IPS-18c (cell line): ENCODE data around the gene ANAPC16.
"Not testable (repeated sequence)": the region's sequence is repeated elsewhere in the genome, so short reads cannot be mapped to it uniquely, and the experiment has no call there.

Source experiments
- H3K4me3 ChIP-seq: 2 replicates; pipeline ENCODE4 v1.7.0; 2013; ENCODE audit warnings: low read depth, mild to moderate bottlenecking, low read length, moderate library complexity; ENCODE audit not compliant: insufficient read depth
- H3K9me3 ChIP-seq: one replicate; pipeline ENCODE4 v1.6.1; 2013; ENCODE audit warnings: mild to moderate bottlenecking, low read length, moderate library complexity; ENCODE audit not compliant: control insufficient read depth, insufficient read depth

ANAPC16 gene

GRCh38 chr10:72234560-72235095 lies 18.8 kb downstream of the ANAPC16 start:
- no peaks in the 10 kb centered on the region for H3K9me3 ChIP-seq
- H3K4me3 ChIP-seq, result no peak overlapping the region

- no peaks in the 10 kb centered on the region for H3K9me3 ChIP-seq
- no peak overlapping the region for H3K4me3 ChIP-seq
Measured at GRCh38 chr10:72235544-72236279, 19.9 kb downstream of the ANAPC16 start.

- H3K4me3 ChIP-seq, result no peak overlapping the region
- peaks cover 2% of the 10 kb centered on the region for H3K9me3 ChIP-seq
Measured at GRCh38 chr10:72238392-72239175, 22.8 kb downstream of the ANAPC16 start.

DNA sequence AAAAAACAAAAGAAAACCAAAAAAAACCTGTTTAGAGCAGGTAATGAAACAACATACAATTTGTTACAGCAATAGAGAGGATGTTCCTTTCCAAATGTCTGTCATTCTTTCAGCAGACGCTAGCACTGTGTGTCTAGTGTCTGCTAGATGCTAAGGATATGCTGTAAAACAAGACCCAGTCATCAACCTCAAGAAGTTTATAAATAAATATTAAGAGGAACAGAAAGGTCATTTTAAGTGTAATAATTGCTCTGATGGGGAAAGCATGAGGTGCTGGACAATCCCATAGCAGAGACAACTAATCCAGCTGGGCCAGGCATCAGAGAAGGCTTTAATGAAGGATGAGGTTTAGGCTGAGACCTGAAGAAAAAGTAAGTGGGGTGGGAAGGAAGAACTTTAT lies 23.6 kb downstream of the ANAPC16 start:
- Histone ChIP-seq H3K9me3 (peaks cover 2% of the 10 kb centered on the region), H3K4me3 (no peak overlapping the region)

GRCh38 chr10:72240371-72240770 lies 24.6 kb downstream of the ANAPC16 start:
- Histone ChIP-seq H3K9me3 (peaks cover 2% of the 10 kb centered on the region), H3K4me3 (no peak overlapping the region)

DNA sequence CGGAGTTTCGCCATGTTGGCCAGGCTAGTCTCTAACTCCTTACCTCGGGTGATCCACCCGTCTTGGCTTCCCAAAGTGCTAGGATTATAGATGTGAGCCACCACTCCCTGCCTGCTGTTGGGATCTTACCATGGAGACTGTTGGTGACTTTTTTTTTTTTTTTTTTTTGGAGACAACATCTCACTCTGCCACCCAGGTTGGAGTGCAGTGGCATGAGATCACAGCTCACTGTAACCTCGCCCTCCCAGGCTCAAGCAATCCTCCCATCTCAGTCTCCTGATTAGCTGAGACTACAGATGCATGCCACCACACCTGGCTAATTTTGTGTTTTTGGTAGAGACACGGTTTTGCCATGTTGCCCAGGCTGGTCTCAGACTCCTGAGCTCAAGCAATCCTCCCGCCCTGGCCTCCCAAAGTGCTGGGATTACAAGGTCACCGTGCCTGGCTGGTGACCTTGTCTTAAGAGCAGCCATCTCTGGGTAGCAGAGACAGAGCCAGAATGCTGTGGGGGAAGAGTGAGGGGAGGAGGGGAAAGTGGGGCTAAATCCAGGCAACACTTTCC lies 26.0 kb downstream of the ANAPC16 start:
- H3K4me3 ChIP-seq, result no peak overlapping the region
- H3K9me3 ChIP-seq, result peaks cover 2% of the 10 kb centered on the region

- Histone ChIP-seq H3K4me3 (no peak overlapping the region), H3K9me3 (peaks cover 2% of the 10 kb centered on the region)
Measured at GRCh38 chr10:72242675-72243074, 26.9 kb downstream of the ANAPC16 start.

GRCh38 chr10:72243822-72244437 lies 28.1 kb downstream of the ANAPC16 start:
- no peak overlapping the region for H3K4me3 ChIP-seq
- peaks cover 2% of the 10 kb centered on the region for H3K9me3 ChIP-seq

DNA sequence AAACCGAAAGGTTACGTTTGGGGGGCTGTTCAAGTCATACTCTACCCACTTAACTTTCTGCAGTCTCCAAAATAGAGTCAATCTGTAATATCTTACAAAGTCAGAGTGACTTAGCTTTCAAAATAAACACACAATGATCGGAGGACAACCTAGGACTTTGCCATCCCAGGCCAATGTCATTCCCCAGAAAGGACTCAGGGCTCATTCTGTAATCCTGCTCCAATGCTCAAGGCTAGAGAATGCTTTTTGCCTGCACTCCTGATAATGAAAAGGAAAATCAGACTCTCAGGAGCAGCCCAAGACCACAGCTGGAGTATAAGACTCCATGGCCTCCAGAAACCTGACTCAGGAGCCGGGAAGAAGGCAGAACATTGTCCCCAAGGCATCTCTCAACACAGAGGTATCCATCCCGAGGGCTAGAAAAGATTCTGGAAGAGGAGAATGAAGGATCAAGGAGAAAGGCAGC lies 28.8 kb downstream of the ANAPC16 start:
- Histone ChIP-seq H3K4me3 (no peak overlapping the region), H3K9me3 (peaks cover 2% of the 10 kb centered on the region)

GRCh38 chr10:72245949-72246525 lies 30.2 kb downstream of the ANAPC16 start:
- peaks cover under 1% of the 10 kb centered on the region for H3K9me3 ChIP-seq

DNA sequence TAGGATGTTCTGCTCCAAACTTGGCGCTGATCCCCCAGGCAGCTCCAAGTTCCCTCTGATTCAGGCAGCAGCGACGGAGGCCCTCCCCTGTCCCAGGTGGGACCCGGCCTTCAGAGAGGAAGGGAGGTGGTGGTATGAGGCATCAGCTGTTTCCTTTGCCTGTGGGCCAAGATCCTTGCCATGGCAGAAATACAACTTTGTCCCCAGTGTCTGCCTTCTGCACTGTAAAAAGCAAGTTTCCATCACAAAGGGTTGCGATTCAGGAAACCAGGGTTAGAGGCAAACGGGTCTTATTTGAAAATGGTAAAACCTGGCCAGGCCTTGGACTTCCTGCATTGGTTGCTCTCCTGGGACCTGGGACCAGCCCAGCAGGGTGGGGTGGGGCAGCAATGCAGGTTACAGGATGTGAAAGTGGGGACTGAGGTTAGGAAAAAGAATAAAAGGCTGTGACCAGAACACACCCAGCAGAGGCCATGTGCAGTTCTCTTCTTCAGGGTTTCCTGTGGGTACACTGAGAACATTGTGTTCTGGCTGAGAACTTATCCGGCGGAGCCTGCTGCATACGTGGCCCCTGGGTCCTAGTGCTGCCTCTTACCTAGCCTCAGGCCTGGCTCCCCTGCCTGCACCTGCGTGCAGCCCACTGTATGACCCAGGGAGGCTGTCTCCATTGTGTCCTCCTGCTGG lies 32.8 kb downstream of the ANAPC16 start:
- Histone ChIP-seq H3K4me3 (no peak overlapping the region; the same call in 1 of the 2 replicates), H3K9me3 (no peaks in the 10 kb centered on the region)

More at GRCh38 chr10:72245949-72246525, 30.2 kb downstream of the ANAPC16 start:
- H3K4me3 ChIP-seq, result no peak overlapping the region

DNA sequence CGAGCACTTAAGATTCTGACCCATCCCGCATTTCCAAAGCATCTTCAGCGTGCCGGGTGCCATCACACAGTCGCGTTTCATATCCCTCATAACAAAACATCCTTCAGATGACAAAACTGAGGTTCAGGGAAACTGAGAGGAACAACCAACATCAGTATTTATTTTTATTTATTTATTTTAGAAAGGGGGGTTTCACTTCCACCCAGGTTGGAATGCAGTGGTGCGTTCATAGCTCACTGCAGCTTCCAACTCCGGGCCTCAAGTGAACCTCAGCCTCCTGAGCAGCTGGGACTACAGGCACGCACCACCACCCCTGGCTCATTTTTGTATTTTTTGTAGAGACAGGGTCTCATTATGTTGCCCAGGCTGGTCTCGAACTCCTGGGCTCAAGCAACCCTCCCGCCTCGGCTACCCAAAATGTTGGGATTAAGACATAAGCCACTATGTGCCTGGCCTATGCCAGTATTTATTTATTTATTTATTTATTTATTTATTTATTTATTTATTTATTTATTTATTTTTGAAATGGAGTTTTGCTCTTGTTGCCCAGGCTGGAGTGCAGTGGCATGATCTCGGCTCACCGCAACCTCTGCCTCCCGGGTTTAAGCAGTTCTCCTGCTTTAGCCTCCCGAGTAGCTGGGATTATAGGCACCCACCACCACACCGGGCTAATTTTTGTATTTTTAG lies 33.5 kb downstream of the ANAPC16 start:
- not testable (repeated sequence) for H3K9me3 ChIP-seq, H3K4me3 ChIP-seq

GRCh38 chr10:72250666-72251065 lies 34.9 kb downstream of the ANAPC16 start:
- Histone ChIP-seq H3K9me3 (no peaks in the 10 kb centered on the region), H3K4me3 (no peak overlapping the region)

GRCh38 chr10:72251635-72252034 lies 35.8 kb downstream of the ANAPC16 start:
- no peak overlapping the region for H3K4me3 ChIP-seq
- no peaks in the 10 kb centered on the region for H3K9me3 ChIP-seq

DNA sequence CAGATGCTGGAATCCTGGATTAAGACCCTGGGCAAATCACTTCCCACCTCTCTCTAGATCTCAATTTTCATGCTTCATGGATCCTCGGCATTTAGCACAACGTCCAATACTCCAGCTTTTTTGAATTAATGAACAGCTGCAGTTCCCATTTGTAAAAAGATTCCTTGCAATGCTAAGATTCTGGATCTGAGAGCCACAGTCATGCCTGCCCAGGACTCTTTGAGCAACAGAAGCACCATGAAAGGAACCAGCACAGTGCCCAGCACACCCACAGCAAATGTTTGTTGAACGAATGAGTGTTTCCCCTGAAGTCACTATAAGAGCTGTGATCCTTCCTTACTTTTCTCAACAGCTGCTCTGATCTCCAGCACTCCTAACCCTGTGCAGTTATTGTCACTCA lies 37.2 kb downstream of the ANAPC16 start:
- Histone ChIP-seq H3K4me3 (no peak overlapping the region), H3K9me3 (no peaks in the 10 kb centered on the region)

DNA sequence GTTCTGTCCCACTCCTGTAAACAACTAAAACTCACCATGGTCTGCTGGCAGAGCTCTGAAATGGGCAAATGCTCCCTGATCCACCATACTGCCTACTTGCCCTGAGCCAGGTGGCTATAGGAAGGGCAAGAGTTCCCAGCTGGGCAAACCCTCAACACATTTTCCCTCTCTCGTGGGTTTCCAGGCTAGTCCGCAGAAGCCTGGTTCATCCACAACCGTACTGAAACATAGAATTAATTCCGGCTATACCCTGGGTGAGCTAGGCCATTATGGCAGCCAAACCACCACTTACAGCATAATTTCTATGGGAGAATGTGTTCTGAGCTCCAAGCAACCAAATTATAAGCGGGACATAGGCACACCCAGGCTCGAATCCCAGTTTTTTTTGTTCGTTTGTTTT lies 37.8 kb downstream of the ANAPC16 start:
- H3K4me3 ChIP-seq, result no peak overlapping the region
- H3K9me3 ChIP-seq, result no peaks in the 10 kb centered on the region
